GM18951 (cell line): ENCODE data around the gene EPHB1.

Experiments used
- POLR2A ChIP-seq: IDR thresholded peaks from 4 replicates; pipeline ENCODE4 v1.6.1; 2011; ENCODE audit warnings: mild to moderate bottlenecking; ENCODE audit not compliant: insufficient read length, insufficient read depth; ENCODE audit errors: extremely low read depth
- in situ Hi-C: fragments of 300-500 bp; cut with MboI; formaldehyde crosslinking; loops from one replicate; pipeline ENCODE4 v1.12.0; 2022; ENCODE audit warnings: low sequenced_read_pairs, mixed read lengths, inconsistent platforms; ENCODE audit not compliant: unreplicated experiment

The EPHB1 gene

DNA sequence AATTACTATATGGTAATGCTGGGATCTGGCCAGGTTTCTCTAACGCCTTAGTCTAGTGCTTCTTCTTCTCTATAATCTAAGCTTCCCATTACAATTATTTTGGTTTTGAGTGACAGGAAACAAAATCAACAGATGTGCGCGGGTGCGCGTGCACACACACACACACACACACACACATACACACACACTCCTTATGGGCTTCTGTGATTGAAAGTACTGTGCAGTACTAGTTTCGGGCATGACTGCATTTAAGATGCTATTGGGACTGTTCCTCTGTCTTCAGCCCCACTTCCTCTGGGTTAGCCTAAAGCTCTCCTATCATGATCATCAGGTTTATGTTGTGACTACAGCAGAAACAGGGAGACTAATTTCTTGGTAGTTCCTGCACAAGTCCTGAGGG lies 32.2 kb downstream of the EPHB1 start:
- in situ Hi-C loops: no loop called here

DNA sequence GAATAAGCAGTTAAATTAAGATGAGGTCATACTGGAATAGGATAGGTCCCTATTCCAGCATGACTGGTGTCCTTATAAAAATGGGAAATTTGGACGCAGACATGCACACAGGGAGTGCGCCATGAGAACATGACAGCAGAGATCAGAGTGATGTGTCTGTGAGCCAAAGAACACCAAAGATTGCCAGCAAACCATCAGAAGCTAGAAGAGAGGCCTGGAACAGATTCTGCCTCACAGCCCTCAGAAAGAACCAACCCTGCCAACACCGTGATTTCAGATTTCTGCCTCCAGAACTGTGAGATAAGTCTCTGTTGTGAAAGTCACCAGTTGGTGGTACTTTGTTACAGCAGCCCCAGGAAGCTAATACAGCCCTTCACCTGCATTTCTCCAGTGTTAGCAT lies 34.7 kb downstream of the EPHB1 start:
- in situ Hi-C loops: no loop called here
- no peak for TF ChIP-seq POLR2A

More for the DNA sequence above, 32.2 kb downstream of the EPHB1 start:
- no peak for TF ChIP-seq POLR2A

DNA sequence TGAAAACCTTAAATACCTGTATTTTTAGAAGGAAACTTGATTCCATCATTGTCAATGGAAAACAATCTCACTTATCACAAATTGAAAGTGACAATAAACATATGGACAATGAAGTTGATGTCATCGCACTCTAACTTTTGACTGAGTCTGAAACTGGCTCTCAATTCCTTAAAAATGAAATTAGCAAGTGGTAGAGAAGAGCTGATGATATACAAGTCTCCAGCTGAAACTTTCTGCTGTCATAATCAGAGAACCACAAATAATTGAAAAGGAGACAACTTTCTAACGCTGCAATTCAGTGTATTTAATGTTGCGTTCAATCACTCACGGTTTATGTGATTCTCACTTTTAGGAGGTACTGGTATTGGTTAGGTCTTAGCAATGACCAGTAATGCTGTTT lies 37.5 kb downstream of the EPHB1 start:
- no peak for TF ChIP-seq POLR2A
- in situ Hi-C loops: no loop called here

- no peak for TF ChIP-seq POLR2A
- in situ Hi-C loops: no loop called here
Observed at GRCh38 chr3:134833453-134834163, 38.5 kb downstream of the EPHB1 start.

- in situ Hi-C loops: no loop called here
- TF ChIP-seq POLR2A: no peak
Observed at GRCh38 chr3:134836921-134837320, 41.9 kb downstream of the EPHB1 start.

DNA sequence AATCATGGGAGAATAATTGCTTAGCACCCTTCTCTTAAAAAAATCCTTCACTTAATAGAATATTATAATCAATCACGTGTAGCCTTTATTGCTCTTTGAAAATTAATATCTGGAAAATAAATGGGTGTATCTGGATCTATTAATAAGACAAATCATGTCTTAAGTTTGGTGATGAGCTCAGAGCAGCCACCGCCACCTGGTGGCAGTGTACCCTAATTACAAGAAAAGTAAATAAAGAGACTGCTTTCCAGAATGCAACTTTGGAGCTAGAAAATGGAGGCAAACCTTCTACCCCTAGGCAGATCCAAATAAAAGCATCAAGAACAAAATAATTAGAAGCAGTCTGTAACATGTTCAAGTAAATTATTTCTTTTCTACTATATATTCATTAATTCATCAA lies 43.5 kb downstream of the EPHB1 start:
- TF ChIP-seq POLR2A: no peak
- in situ Hi-C loops: no loop called here

DNA sequence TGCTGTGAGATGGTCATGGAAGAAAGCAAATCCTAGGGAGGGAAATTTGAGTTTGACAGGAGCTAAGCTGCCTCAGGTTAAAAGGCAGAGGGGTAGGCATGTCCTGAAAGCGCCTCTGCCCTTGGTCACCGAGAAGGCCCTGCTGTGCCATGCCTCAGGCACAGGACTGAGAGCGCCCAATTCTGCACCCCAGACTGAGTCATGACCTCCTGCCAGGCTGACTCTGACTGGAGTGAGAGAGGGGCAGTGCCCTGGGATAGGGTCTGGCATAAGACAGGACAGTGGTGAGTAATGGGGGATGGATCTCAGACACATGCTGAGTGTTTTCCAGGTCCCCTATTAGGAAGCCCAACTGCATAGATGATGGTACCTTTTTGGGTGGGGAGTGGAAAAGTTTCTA lies 44.4 kb downstream of the EPHB1 start:
- no peak for TF ChIP-seq POLR2A
- in situ Hi-C loops: no loop called here

GRCh38 chr3:134839990-134840389 lies 44.9 kb downstream of the EPHB1 start:
- no peak for TF ChIP-seq POLR2A
- in situ Hi-C loops: no loop called here

- in situ Hi-C loops: no loop called here
- TF ChIP-seq POLR2A: no peak
Observed at GRCh38 chr3:134840459-134840858, 45.4 kb downstream of the EPHB1 start.

- no peak for TF ChIP-seq POLR2A
- in situ Hi-C loops: no loop called here
Observed at GRCh38 chr3:134846084-134846483, 51.0 kb downstream of the EPHB1 start.

DNA sequence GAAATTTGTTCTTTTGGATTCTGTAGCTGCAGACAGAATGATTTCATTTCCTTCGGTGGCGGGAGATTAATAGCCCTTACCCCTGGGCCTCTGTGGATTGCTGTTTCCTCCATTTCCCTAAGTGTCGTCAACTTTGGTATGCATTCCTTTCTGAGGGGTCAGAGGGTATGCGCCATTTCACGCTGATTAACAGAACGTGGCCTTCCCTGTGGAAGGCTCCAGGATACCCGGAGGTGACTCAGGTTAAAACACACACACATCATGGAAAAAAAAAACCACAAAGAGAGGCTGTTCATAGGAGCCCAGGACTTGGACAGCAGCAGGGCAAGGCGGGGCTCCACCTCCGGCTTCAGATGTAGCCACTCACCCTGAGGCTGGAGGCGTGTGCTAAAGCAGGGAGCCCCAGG lies 51.9 kb downstream of the EPHB1 start:
- in situ Hi-C loops: no loop called here
- TF ChIP-seq POLR2A: no peak

- no peak for TF ChIP-seq POLR2A
- in situ Hi-C loops: no loop called here
Observed at GRCh38 chr3:134847349-134847748, 52.3 kb downstream of the EPHB1 start.

GRCh38 chr3:134849561-134849960 lies 54.5 kb downstream of the EPHB1 start:
- TF ChIP-seq POLR2A: no peak
- in situ Hi-C loops: no loop called here

- in situ Hi-C loops: no loop called here
- no peak for TF ChIP-seq POLR2A
Observed at GRCh38 chr3:134850761-134851160, 55.7 kb downstream of the EPHB1 start.

- in situ Hi-C loops: no loop called here
- no peak for TF ChIP-seq POLR2A
Observed at GRCh38 chr3:134852132-134852531, 57.1 kb downstream of the EPHB1 start.
